HUES48 (cell line): ENCODE data around the gene DNAH6.

Source experiments
- H3K27ac ChIP-seq: one replicate; pipeline ENCODE4 v1.7.0; 2013; ENCODE audit warnings: low read depth, low read length, inconsistent platforms
- H3K27me3 ChIP-seq: 2 replicates; pipeline ENCODE4 v1.6.1; 2013; ENCODE audit warnings: mild to moderate bottlenecking, low read length; ENCODE audit not compliant: control insufficient read depth, insufficient read depth
- H3K36me3 ChIP-seq: 2 replicates; pipeline ENCODE4 v1.6.1; 2013; ENCODE audit warnings: low read length; ENCODE audit not compliant: control insufficient read depth, insufficient read depth
- H3K4me1 ChIP-seq: 2 replicates; pipeline ENCODE4 v1.6.1; 2013; ENCODE audit warnings: mild to moderate bottlenecking, low read length; ENCODE audit not compliant: control insufficient read depth, insufficient read depth
- H3K4me3 ChIP-seq: 2 replicates; pipeline ENCODE4 v1.5.1; 2013; ENCODE audit warnings: mild to moderate bottlenecking, low read depth, low read length
- H3K9ac ChIP-seq: 2 replicates; pipeline ENCODE4 v1.6.1; 2013; ENCODE audit warnings: mild to moderate bottlenecking, low read depth, low read length, moderate library complexity
- H3K9me3 ChIP-seq: 2 replicates; pipeline ENCODE4 v1.6.1; 2013; ENCODE audit warnings: low read length; ENCODE audit not compliant: control insufficient read depth, insufficient read depth

DNAH6 gene

DNA sequence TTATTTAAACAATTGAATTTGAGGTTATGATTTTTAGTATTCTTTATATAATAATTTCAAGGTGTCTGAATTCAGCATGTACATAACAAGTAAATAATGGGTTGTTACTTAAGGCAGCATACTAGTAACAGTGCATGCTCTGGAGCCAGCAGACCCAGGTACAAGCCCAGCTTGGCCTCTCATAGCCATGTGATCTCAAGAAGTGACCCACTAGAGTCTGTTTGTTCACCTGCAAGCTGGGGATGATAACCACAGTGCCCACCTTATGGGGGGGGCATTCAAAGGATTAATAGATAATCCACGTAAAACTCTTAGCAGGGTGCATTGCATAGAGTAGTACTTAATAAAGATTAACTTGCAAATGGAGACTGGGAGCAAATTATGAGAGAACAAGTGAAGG lies 201.0 kb downstream of the DNAH6 start:
- H3K27ac ChIP-seq = no peak overlapping the region

DNA sequence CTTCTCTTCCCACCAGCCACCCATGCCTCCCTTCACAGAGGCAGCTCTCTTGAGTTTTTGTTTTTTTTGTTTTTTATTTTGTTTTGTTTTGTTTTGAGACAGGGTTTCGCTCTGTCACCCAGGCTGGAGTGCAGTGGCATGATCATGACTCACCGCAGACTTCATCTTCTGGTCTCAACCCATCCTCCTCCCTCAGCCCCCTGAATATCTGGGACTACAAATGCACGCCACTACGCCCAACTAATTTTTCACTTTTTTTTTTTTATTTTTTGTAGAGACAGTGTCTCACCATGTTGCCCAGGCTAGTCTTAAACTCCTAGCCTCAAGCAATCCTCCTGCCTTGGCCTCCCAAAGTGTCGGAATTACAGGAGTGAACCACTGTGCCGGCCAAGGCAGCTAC lies 203.1 kb downstream of the DNAH6 start:
- Histone ChIP-seq H3K9ac (no peak overlapping the region), H3K9me3 (no peaks in the 10 kb centered on the region), H3K4me3 (no peak overlapping the region), H3K4me1 (no peaks in the 10 kb centered on the region), H3K27me3 (no peaks in the 10 kb centered on the region), H3K36me3 (no peaks in the 10 kb centered on the region), H3K27ac (no peak overlapping the region)

More for the DNA sequence above, 201.0 kb downstream of the DNAH6 start:
- H3K4me1 ChIP-seq = no peaks in the 10 kb centered on the region
- no peaks in the 10 kb centered on the region for H3K9me3 ChIP-seq
- H3K36me3 ChIP-seq = no peaks in the 10 kb centered on the region
- no peak overlapping the region for H3K9ac ChIP-seq
- H3K4me3 ChIP-seq = no peak overlapping the region
- H3K27me3 ChIP-seq = no peaks in the 10 kb centered on the region

DNA sequence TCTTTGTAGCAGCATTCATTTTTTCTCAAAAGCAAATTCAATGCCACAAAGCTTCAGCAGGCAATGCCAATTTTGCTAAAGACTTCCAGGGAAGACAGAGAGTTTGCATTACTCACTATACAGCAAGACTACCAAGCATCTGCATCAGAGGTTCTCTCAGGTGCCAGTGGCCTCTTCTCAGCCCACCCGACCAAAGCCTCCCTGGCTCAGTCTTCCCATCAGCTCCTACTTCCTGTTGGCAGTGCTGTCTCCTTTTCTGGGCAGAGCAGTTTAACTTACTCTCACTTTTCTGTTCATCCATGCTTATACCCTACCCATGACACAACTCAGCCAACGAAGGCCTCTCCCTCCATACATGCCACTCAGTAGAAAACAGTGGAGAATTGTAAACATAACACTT lies 207.5 kb downstream of the DNAH6 start:
- no peaks in the 10 kb centered on the region for H3K27me3 ChIP-seq
- no peaks in the 10 kb centered on the region for H3K4me1 ChIP-seq
- no peak overlapping the region for H3K27ac ChIP-seq
- no peak overlapping the region for H3K9ac ChIP-seq
- H3K9me3 ChIP-seq = no peaks in the 10 kb centered on the region
- H3K4me3 ChIP-seq = no peak overlapping the region
- no peaks in the 10 kb centered on the region for H3K36me3 ChIP-seq

- Histone ChIP-seq H3K4me1 (no peaks in the 10 kb centered on the region), H3K27me3 (no peaks in the 10 kb centered on the region), H3K9ac (no peak overlapping the region), H3K27ac (no peak overlapping the region), H3K36me3 (no peaks in the 10 kb centered on the region), H3K9me3 (no peaks in the 10 kb centered on the region), H3K4me3 (no peak overlapping the region)
Measured at GRCh38 chr2:84725717-84726116, 209.4 kb downstream of the DNAH6 start.

- Histone ChIP-seq H3K4me3 (no peak overlapping the region), H3K9ac (no peak overlapping the region), H3K36me3 (no peaks in the 10 kb centered on the region), H3K27ac (no peak overlapping the region), H3K4me1 (no peaks in the 10 kb centered on the region), H3K27me3 (no peaks in the 10 kb centered on the region), H3K9me3 (no peaks in the 10 kb centered on the region)
Measured at GRCh38 chr2:84727315-84727714, 211.0 kb downstream of the DNAH6 start.

DNA sequence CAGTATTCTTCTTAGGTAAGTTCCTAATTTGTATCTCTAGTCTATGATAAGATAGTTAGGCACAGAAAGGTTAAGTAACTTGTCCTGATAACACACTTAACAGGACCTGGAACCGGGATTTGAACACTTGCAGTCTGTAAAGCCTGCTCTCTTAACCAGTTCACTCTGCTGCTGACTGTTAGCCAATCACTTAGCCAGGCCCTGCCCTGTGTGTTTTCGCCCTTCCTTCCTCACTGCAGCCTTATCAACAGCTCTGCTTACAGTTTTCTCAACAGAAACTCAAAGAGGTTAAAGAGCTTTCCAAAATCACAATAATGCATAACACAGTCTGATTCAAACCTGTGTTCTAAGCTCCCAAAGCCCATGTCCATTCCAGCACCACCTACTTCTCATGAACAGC lies 212.9 kb downstream of the DNAH6 start:
- no peak overlapping the region for H3K4me3 ChIP-seq
- H3K9ac ChIP-seq = no peak overlapping the region
- no peaks in the 10 kb centered on the region for H3K27me3 ChIP-seq
- H3K4me1 ChIP-seq = no peaks in the 10 kb centered on the region
- no peaks in the 10 kb centered on the region for H3K36me3 ChIP-seq
- no peak overlapping the region for H3K27ac ChIP-seq
- no peaks in the 10 kb centered on the region for H3K9me3 ChIP-seq

- Histone ChIP-seq H3K27me3 (no peaks in the 10 kb centered on the region), H3K36me3 (no peaks in the 10 kb centered on the region), H3K4me1 (no peaks in the 10 kb centered on the region), H3K9me3 (no peaks in the 10 kb centered on the region), H3K27ac (no peak overlapping the region), H3K9ac (no peak overlapping the region), H3K4me3 (no peak overlapping the region)
Measured at GRCh38 chr2:84731185-84731584, 214.9 kb downstream of the DNAH6 start.

DNA sequence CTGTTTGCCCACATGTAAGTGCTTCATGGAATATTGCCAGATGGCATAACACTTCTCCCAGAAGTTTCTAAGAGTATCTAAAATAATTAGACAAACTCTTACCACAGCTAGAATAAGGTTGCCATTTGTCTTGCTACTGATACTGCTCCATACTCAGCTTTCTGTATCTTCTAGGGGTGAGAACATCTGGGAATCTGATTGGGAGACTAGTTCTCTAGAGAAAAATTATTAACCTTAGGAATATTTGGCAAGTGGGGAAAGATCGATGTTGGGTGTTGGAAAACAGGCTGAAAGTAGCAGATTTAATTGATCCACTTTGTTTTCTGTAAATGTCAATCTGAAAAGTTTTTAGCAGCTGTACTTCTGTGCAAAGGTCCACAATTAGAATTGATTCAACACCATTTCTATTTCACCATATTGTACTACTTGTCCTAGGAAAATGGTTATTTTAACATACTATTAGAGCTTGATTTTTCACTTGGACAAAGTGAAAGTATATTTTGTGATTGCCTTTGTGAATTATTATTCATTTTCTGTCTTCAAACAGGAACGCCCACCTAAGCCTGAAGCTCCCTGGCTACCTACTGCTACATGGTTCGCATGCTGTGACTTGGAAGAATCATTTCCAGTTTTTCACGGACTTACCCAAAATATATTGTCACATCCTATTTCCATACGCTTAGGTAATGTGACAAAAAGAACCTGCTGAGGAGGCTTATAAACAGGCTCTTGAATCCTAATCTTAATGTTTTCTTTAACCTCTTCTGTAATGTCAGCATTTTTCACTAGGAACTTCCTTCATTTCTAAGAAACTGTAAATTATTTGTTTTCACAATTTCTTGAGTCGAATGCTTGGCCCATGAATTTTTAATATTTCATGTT lies 216.8 kb downstream of the DNAH6 start:
- no peaks in the 10 kb centered on the region for H3K9me3 ChIP-seq
- H3K36me3 ChIP-seq = no peaks in the 10 kb centered on the region
- H3K4me1 ChIP-seq = no peaks in the 10 kb centered on the region
- no peak overlapping the region for H3K27ac ChIP-seq
- H3K9ac ChIP-seq = no peak overlapping the region
- H3K27me3 ChIP-seq = no peaks in the 10 kb centered on the region
- no peak overlapping the region for H3K4me3 ChIP-seq

GRCh38 chr2:84735389-84735788 lies 219.1 kb downstream of the DNAH6 start:
- no peaks in the 10 kb centered on the region for H3K36me3 ChIP-seq
- H3K4me1 ChIP-seq = no peaks in the 10 kb centered on the region
- no peak overlapping the region for H3K4me3 ChIP-seq
- H3K9ac ChIP-seq = no peak overlapping the region
- no peak overlapping the region for H3K27ac ChIP-seq
- no peaks in the 10 kb centered on the region for H3K9me3 ChIP-seq
- H3K27me3 ChIP-seq = no peaks in the 10 kb centered on the region

DNA sequence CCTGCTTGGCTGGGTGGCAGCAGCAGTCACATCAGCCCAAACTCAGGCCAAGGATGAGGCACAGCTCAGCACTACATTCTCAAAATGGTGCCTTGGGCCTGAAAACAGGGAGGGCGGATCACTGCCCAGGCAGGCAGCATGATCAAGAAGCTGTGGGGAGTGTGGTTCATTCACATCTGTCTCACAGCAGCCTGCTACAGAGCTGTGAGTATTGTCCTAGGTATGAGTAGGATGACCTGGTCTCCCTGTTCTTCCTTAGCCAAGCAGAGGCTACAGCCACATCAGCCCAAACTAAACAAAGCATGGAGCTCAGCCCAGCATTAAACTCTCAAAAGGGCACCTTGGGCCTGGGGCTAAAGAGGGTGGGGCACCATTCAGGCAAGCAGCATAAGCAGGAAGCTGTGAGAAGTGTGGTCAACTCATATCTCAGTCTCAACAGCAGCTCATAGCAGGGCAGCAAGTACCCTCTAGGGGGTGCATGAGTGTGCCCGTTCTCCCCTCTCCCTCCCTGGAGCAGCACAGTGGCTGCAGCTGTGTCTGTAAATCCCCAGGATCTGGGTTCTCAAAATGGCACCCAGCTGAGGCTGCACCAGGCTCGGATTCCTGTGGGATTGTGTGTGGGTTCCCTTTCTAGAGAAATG lies 225.0 kb downstream of the DNAH6 start:
- Histone ChIP-seq H3K9ac (no peak overlapping the region), H3K4me3 (no peak overlapping the region), H3K4me1 (no peaks in the 10 kb centered on the region), H3K36me3 (no peaks in the 10 kb centered on the region), H3K27ac (no peak overlapping the region), H3K27me3 (no peaks in the 10 kb centered on the region), H3K9me3 (no peaks in the 10 kb centered on the region)

GRCh38 chr2:84748341-84748740 lies 232.0 kb downstream of the DNAH6 start:
- no peaks in the 10 kb centered on the region for H3K4me1 ChIP-seq
- no peaks in the 10 kb centered on the region for H3K27me3 ChIP-seq
- H3K9ac ChIP-seq = no peak overlapping the region
- H3K4me3 ChIP-seq = no peak overlapping the region
- H3K36me3 ChIP-seq = no peaks in the 10 kb centered on the region
- no peak overlapping the region for H3K27ac ChIP-seq
- H3K9me3 ChIP-seq = no peaks in the 10 kb centered on the region
